OCI-LY1 (cell line): ENCODE results near the gene SPRING1.

Experiments
- EZH2 ChIP-seq: fragments of 200-600 bp; sonication (generic), shearing (Covaris generic); IDR thresholded peaks from 2 replicates; pipeline ENCODE4 v1.8.0; 2017; ENCODE audit warnings: borderline replicate concordance, mixed run types, mild to moderate bottlenecking, antibody characterized with exemption, low read length, moderate library complexity, mixed read lengths
- TF ChIP-seq, protein P1 (sequence below): fragments of 200-600 bp; sonication (generic), shearing (Covaris generic); IDR thresholded peaks from 2 replicates; pipeline ENCODE4 v1.5.1; 2017; ENCODE audit warnings: mild to moderate bottlenecking, antibody characterized with exemption, low read length, moderate library complexity, mixed read lengths

- no peak for TF ChIP-seq EZH2
- TF ChIP-seq, protein P1, sequence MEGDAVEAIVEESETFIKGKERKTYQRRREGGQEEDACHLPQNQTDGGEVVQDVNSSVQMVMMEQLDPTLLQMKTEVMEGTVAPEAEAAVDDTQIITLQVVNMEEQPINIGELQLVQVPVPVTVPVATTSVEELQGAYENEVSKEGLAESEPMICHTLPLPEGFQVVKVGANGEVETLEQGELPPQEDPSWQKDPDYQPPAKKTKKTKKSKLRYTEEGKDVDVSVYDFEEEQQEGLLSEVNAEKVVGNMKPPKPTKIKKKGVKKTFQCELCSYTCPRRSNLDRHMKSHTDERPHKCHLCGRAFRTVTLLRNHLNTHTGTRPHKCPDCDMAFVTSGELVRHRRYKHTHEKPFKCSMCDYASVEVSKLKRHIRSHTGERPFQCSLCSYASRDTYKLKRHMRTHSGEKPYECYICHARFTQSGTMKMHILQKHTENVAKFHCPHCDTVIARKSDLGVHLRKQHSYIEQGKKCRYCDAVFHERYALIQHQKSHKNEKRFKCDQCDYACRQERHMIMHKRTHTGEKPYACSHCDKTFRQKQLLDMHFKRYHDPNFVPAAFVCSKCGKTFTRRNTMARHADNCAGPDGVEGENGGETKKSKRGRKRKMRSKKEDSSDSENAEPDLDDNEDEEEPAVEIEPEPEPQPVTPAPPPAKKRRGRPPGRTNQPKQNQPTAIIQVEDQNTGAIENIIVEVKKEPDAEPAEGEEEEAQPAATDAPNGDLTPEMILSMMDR: no peak
These were observed 23.6 kb upstream of the SPRING1 start for GRCh38 chr12:116761499-116761898.
